CD4-positive, CD25-positive, alpha-beta regulatory T cell (primary cell): Measurements from ENCODE around the gene MCM3. TPM values are rescaled to one million over a fixed set of nuclear protein-coding genes. Genes with fewer than 3 reads are reported as not detected.

Source experiments
- ATAC-seq, 2 donors: fragments of 150-1000 bp; cut with Tn5 transposase; one replicate each; pipeline ENCODE4 v1.10.0; 2021; ENCODE audit warnings: low read depth in 2 of 2, moderate number of reproducible peaks in 2 of 2, moderate library complexity in 1 of 2
- DNase-seq, 3 donors: peaks; one replicate each; pipeline versions ENCODE4 v3.0.0 to v3.0.0-alpha.2; 2012 to 2022; ENCODE audit warnings: mixed read lengths in 1 of 3
- H3K27ac ChIP-seq: one replicate; pipeline ENCODE4 v1.7.0; 2013; ENCODE audit warnings: mild to moderate bottlenecking, low read length; ENCODE audit not compliant: insufficient read depth, poor library complexity, severe bottlenecking
- H3K27me3 ChIP-seq: one replicate; pipeline ENCODE4 v1.7.0; 2013; ENCODE audit warnings: low read length; ENCODE audit not compliant: control insufficient read depth, insufficient read depth
- H3K36me3 ChIP-seq: one replicate; pipeline ENCODE4 v1.7.0; 2013; ENCODE audit warnings: mild to moderate bottlenecking, low read length, moderate library complexity; ENCODE audit not compliant: control insufficient read depth, insufficient read depth
- H3K4me1 ChIP-seq: 2 replicates; pipeline ENCODE4 v1.7.0; 2013; ENCODE audit warnings: mild to moderate bottlenecking, low read length; ENCODE audit not compliant: insufficient read depth, control insufficient read depth, poor library complexity, severe bottlenecking
- H3K4me3 ChIP-seq: one replicate; pipeline ENCODE4 v1.7.0; 2013; ENCODE audit warnings: low read depth, mild to moderate bottlenecking, low read length, moderate library complexity
- H3K9me3 ChIP-seq, 2 experiments: 1 replicate in 1 of 2; 2 replicates in 1 of 2; pipeline ENCODE4 v1.7.0; 2013; ENCODE audit warnings: low read length in 2 of 2, mild to moderate bottlenecking in 1 of 2, moderate library complexity in 1 of 2; ENCODE audit not compliant: control insufficient read depth in 2 of 2
- H3K27ac Mint-ChIP-seq, 3 donors: one replicate each; pipeline ENCODE4 v1.8.0; 2020 to 2022; ENCODE audit warnings: mild to moderate bottlenecking in 3 of 3, mixed read lengths in 3 of 3, moderate library complexity in 2 of 3
- H3K27me3 Mint-ChIP-seq: one replicate; pipeline ENCODE4 v1.8.0; 2022; ENCODE audit warnings: mild to moderate bottlenecking, mixed read lengths
- H3K36me3 Mint-ChIP-seq: one replicate; pipeline ENCODE4 v1.8.0; 2020; ENCODE audit warnings: mixed read lengths
- H3K4me1 Mint-ChIP-seq, 4 donors: one replicate each; pipeline ENCODE4 v1.8.0; 2020 to 2022; ENCODE audit warnings: mixed read lengths in 4 of 4, mild to moderate bottlenecking in 1 of 4
- H3K4me3 Mint-ChIP-seq, 4 donors: one replicate each; pipeline ENCODE4 v1.8.0; 2020 to 2022; ENCODE audit warnings: mild to moderate bottlenecking in 4 of 4, mixed read lengths in 4 of 4, moderate library complexity in 3 of 4
- H3K9me3 Mint-ChIP-seq, 7 donors: one replicate each; pipeline ENCODE4 v1.8.0; 2020 to 2022; ENCODE audit warnings: mixed read lengths in 7 of 7, mild to moderate bottlenecking in 3 of 7, moderate library complexity in 2 of 7
- polyA plus RNA-seq, 4 donors: library from polyadenylated mRNA; unstranded; fragments of 300-500 nt; fragmentation: Illumina TruSeq; gene quantifications; one replicate each; pipeline ENCODE4 v1.2.3, GENCODE V29; 2021
- total RNA-seq: library from RNA; stranded (reverse); gene quantifications from one replicate; pipeline ENCODE4 v1.2.3, GENCODE V29; 2022

The MCM3 gene
- 24.5 TPM for total RNA-seq
- 10 to 100 TPM; 60.6 to 67.8 (median 62.0) TPM for polyA plus RNA-seq

DNA sequence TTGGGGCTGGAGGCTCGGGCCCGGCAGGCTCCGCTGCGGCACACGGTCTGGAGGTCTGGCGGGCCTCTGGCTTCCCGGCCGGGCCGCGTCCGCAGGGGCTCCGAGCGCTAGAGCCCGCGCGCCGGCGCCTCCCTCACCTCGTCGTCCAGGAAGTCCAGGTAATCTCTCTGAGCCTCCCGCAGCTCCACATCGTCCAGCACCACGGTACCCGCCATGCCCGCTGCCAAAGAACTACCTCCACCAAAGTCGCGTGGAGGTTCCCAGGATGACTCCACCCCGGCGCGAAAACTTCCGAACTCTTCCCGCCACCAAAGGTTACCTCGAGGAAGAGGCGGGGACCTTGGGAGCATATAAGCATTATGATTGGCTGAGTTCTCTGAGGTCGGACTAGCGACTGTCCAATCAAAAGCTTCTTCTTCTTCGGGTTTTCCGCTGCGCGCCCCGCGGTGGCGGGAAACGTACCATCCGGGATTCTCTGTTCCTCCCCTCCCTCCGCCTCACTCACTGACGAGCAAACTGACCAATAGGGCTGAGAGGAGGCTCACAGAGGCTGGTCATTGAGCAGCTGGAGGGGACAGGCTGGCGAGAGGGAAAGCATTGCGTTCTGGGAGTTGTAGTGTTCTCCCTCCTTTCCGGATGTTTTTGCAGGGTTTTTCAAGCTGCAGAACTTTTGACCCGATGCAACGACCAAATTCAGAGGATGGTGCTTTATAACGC lies at the start of gene MCM3:
Gene MCM3 (minus strand): TSS at position 283 of the 717 bp plus-strand sequence. CDS start 68 bp downstream, at position 215.
- peaks cover 6 to 53% (median 34%) of the 10 kb centered on the region in 4 donors for H3K4me1 Mint-ChIP-seq
- peak within 1 kb of the TSS; percentile 98 for H3K4me3 ChIP-seq

GRCh38 chr6:52333840-52334200 lies 49.3 kb upstream of the MCM3 start:
- peak overlapping the region; percentile 87 to 93 (median 90) for H3K27ac Mint-ChIP-seq
- no peaks in the 10 kb centered on the region for H3K9me3 Mint-ChIP-seq
- DNase-seq (peak in 2 of 3 donors; percentile 53 to 75), ATAC-seq (peak; percentile 75 to 81)
- Histone ChIP-seq H3K27ac (peak overlapping the region; percentile 55), H3K4me1 (peaks cover 30% of the 10 kb centered on the region), H3K27me3 (no peaks in the 10 kb centered on the region), H3K4me3 (peak overlapping the region; percentile 55), H3K9me3 (no peaks in the 10 kb centered on the region), H3K36me3 (no peaks in the 10 kb centered on the region)
- H3K4me1 Mint-ChIP-seq: peaks cover 7 to 75% (median 41%) of the 10 kb centered on the region in 4 donors
- H3K4me3 Mint-ChIP-seq: peak overlapping the region; percentile 2 to 83 (median 58)
- H3K27me3 Mint-ChIP-seq: no peaks in the 10 kb centered on the region
- no peaks in the 10 kb centered on the region for H3K36me3 Mint-ChIP-seq

More for the DNA sequence above, at the start of gene MCM3:
- no peaks in the 10 kb centered on the region for H3K27me3 ChIP-seq
- ATAC-seq: peak; percentile 98
- H3K27me3 Mint-ChIP-seq: no peaks in the 10 kb centered on the region
- H3K36me3 Mint-ChIP-seq: peaks cover 26% of the 10 kb centered on the region
- DNase-seq: peak; percentile 94 to 100 (median 98)
- H3K27ac ChIP-seq: peak within 1 kb of the TSS; percentile 87
- peak within 1 kb of the TSS in 1 of 4 donors; percentile 64 for H3K4me3 Mint-ChIP-seq
- peak within 1 kb of the TSS in 1 of 3 donors; percentile 87 for H3K27ac Mint-ChIP-seq
- H3K4me1 ChIP-seq: peaks cover 43% of the 10 kb centered on the region
- H3K9me3 Mint-ChIP-seq: no peaks in the 10 kb centered on the region
- H3K36me3 ChIP-seq: peaks cover 32% of the 10 kb centered on the region
- H3K9me3 ChIP-seq: no peaks in the 10 kb centered on the region

DNA sequence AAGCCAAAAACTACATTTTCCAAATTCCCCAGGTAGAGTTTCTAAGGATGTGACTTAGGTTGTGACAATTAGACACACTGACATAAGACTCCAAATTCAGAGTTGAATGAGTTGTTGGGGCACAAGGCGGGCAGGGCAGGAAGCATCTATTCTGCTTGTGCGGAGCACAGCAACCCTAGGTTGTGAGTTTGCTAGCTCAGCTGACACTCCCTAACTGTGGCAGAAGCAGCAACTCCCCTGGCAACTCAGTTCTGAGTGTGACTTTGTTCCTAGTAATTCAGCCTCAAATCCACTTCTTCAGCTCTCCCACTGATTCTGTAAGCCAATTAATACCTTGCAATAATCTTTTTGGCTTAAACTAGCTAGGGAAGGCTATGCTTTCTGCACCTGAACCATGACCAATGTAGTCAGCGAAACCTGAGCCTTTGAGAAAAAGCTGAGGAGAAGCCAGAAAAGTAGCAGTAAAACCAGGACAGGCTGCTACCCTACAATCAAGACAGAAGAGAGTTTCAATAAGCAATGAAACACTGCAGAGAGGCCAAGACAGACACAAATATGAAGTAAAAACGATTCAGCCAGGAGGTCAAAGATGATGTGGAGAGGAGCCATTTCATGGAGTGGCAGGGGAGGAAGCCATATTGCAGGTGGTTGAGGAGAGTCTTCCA lies 47.4 kb upstream of the MCM3 start:
- H3K4me3 ChIP-seq: no peak overlapping the region
- no peaks in the 10 kb centered on the region for H3K9me3 ChIP-seq
- no peak overlapping the region for H3K27ac ChIP-seq
- Mint-ChIP-seq H3K27ac (peak overlapping the region in 2 of 3 donors; percentile 65 to 87), H3K27me3 (no peaks in the 10 kb centered on the region), H3K9me3 (peaks cover 0 to 1% (median 0%) of the 10 kb centered on the region in 7 donors), H3K36me3 (no peaks in the 10 kb centered on the region), H3K4me1 (peaks cover 7 to 60% (median 35%) of the 10 kb centered on the region in 4 donors), H3K4me3 (peak overlapping the region in 2 of 4 donors; percentile 1 to 17)
- no peaks in the 10 kb centered on the region for H3K27me3 ChIP-seq
- no peak for ATAC-seq
- H3K36me3 ChIP-seq: no peaks in the 10 kb centered on the region
- peak in 1 of 3 donors; percentile 37 for DNase-seq
- peaks cover 30% of the 10 kb centered on the region for H3K4me1 ChIP-seq

GRCh38 chr6:52330470-52330869 lies 45.9 kb upstream of the MCM3 start:
- H3K9me3 Mint-ChIP-seq: peaks cover 0 to 1% (median 0%) of the 10 kb centered on the region in 7 donors

DNA sequence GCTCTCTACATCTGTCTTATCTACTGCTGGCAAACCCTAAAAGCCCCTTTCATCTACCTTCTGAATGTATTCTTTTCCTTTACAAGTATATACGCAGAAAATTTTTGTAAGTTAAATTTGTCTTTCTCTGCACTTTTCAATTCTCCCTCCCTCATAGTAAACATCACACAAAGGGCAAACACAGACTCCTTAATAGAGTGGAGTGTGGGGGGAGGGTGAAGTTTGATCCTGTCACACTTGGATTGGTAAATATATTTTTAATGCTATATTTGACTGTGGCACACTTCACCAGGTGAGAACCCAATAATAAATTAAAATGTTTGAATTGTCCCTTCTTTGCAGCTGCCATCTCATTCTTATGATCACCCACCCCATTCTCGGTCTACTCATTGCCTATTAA lies 44.2 kb upstream of the MCM3 start:
- H3K27me3 Mint-ChIP-seq: no peaks in the 10 kb centered on the region
- ATAC-seq: no peak
- no peaks in the 10 kb centered on the region for H3K36me3 ChIP-seq
- no peaks in the 10 kb centered on the region for H3K9me3 ChIP-seq
- H3K27me3 ChIP-seq: no peaks in the 10 kb centered on the region
- no peaks in the 10 kb centered on the region for H3K36me3 Mint-ChIP-seq
- peak overlapping the region in 1 of 3 donors; percentile 3 for H3K27ac Mint-ChIP-seq
- H3K9me3 Mint-ChIP-seq: peaks cover 0 to 1% (median 0%) of the 10 kb centered on the region in 7 donors
- DNase-seq: no peak
- H3K4me1 Mint-ChIP-seq: peaks cover 2 to 32% (median 14%) of the 10 kb centered on the region in 4 donors
- no peak overlapping the region for H3K27ac ChIP-seq
- H3K4me3 ChIP-seq: no peak overlapping the region
- H3K4me3 Mint-ChIP-seq: no peak overlapping the region
- H3K4me1 ChIP-seq: peaks cover 16% of the 10 kb centered on the region

More at GRCh38 chr6:52330470-52330869, 45.9 kb upstream of the MCM3 start:
- no peak overlapping the region for H3K4me3 Mint-ChIP-seq
- no peaks in the 10 kb centered on the region for H3K36me3 Mint-ChIP-seq
- no peak for DNase-seq
- Histone ChIP-seq H3K27ac (no peak overlapping the region), H3K9me3 (no peaks in the 10 kb centered on the region), H3K4me3 (no peak overlapping the region), H3K36me3 (no peaks in the 10 kb centered on the region), H3K27me3 (no peaks in the 10 kb centered on the region), H3K4me1 (peaks cover 30% of the 10 kb centered on the region)
- peaks cover 7 to 50% (median 26%) of the 10 kb centered on the region in 4 donors for H3K4me1 Mint-ChIP-seq
- H3K27ac Mint-ChIP-seq: peak overlapping the region in 2 of 3 donors; percentile 33 to 63
- no peaks in the 10 kb centered on the region for H3K27me3 Mint-ChIP-seq
- ATAC-seq: no peak

GRCh38 chr6:52328303-52328662 lies 43.7 kb upstream of the MCM3 start:
- Histone ChIP-seq H3K9me3 (no peaks in the 10 kb centered on the region), H3K27me3 (no peaks in the 10 kb centered on the region), H3K27ac (no peak overlapping the region), H3K4me3 (no peak overlapping the region), H3K36me3 (no peaks in the 10 kb centered on the region), H3K4me1 (peaks cover 12% of the 10 kb centered on the region)
- no peaks in the 10 kb centered on the region for H3K27me3 Mint-ChIP-seq
- H3K9me3 Mint-ChIP-seq: peaks cover 0 to 1% (median 0%) of the 10 kb centered on the region in 7 donors
- H3K4me1 Mint-ChIP-seq: peaks cover 0 to 28% (median 10%) of the 10 kb centered on the region in 4 donors
- no peaks in the 10 kb centered on the region for H3K36me3 Mint-ChIP-seq
- ATAC-seq (no peak), DNase-seq (no peak)
- no peak overlapping the region for H3K4me3 Mint-ChIP-seq
- no peak overlapping the region for H3K27ac Mint-ChIP-seq

DNA sequence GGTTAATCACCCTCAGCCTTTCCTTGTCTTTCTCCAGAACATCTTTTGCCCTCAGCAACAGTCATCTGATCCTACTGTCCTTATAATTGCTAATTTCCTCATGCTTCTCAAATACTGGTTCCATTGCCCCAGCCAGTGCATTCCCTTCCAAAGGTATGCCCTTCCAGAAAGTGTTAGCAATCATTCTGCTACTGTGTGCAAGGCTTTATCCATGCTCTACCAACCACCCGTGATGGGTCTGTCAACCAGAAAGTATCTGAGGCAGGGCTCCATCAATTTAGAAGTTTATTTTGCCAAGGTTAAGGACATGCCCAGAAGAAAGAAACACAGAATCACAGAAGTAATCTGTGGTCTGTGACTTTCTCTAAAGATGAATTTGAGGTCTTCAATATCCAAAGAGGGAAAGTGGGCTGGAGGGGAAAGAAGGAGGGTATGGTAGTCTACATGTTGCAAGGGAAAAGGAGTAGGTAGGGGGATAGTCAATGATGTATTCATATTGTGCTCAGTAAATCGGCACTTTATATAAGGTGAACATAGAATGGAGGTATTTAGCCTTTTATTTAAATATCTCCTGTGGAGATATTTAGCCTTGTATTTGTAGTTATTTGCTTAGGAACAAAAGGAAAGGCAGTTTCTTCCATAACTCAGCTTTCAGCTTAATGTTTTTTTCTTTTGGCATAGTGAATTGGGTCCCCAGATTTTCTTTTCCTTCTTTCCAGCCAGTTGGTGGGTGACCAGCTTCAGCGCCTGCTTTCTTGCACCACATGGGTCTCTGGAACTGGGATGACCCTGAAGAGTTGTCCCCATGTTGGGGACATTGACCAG lies 42.2 kb upstream of the MCM3 start:
- Mint-ChIP-seq H3K9me3 (peaks cover 0 to 1% (median 0%) of the 10 kb centered on the region in 7 donors), H3K36me3 (no peaks in the 10 kb centered on the region), H3K27me3 (no peaks in the 10 kb centered on the region), H3K27ac (peak overlapping the region in 2 of 3 donors; percentile 12 to 48), H3K4me1 (peaks cover 0 to 15% (median 3%) of the 10 kb centered on the region in 4 donors), H3K4me3 (no peak overlapping the region)
- no peak for ATAC-seq
- no peak overlapping the region for H3K27ac ChIP-seq
- no peaks in the 10 kb centered on the region for H3K9me3 ChIP-seq
- H3K36me3 ChIP-seq: no peaks in the 10 kb centered on the region
- DNase-seq: no peak
- H3K4me1 ChIP-seq: peaks cover under 1% of the 10 kb centered on the region
- no peaks in the 10 kb centered on the region for H3K27me3 ChIP-seq
- no peak overlapping the region for H3K4me3 ChIP-seq
